IMR-90 (cell line): ENCODE measurements around the gene CYP4F22. TPM values are rescaled to one million over a fixed set of nuclear protein-coding genes. Genes with fewer than 3 reads are reported as not detected.

Experiments
- ATAC-seq: fragments of 200-7000 bp; cut with Tn5 transposase; 2 replicates; pipeline ENCODE4 v1.9.1; 2020; ENCODE audit warnings: low read depth, mild to moderate bottlenecking, moderate library complexity
- BruUV-seq: library from RNA; stranded (reverse); fragments of 400-500 nt; replicated peaks from 2 replicates; lab custom pipeline; 2021; lab: Mats Ljungman, UMichigan
- CTCF ChIA-PET: fragments of 300-600 bp; formaldehyde crosslinking; extraction: SDS; loops from one replicate; lab custom pipeline; 2021; ENCODE audit warnings: antibody characterized with exemption; lab: Yijun Ruan, JAX
- POLR2A ChIA-PET: fragments of 300-600 bp; sonication (Branson Sonifier 250); formaldehyde crosslinking; loops from one replicate; lab custom pipeline; 2022; ENCODE audit warnings: antibody characterized with exemption; ENCODE audit not compliant: unreplicated experiment; lab: Charles Lee
- DNase-seq: peaks from one replicate; pipeline ENCODE4 v3.0.0; 2013
- H2AFZ ChIP-seq: replicated peaks from 2 replicates; pipeline ENCODE3; 2013; ENCODE audit warnings: low read length, mild to moderate bottlenecking; ENCODE audit not compliant: poor library complexity
- H2AK5ac ChIP-seq: 2 replicates; pipeline ENCODE4 v1.6.1; 2013; ENCODE audit warnings: low read depth, low read length, inconsistent platforms
- H2AK9ac ChIP-seq: replicated peaks from 2 replicates; pipeline ENCODE3; 2013; ENCODE audit warnings: mild to moderate bottlenecking, low read depth, low read length, moderate library complexity; ENCODE audit not compliant: poor library complexity
- H2BK120ac ChIP-seq: 2 replicates; pipeline ENCODE4 v1.6.1; 2013; ENCODE audit warnings: low read depth, low read length, inconsistent platforms
- H2BK15ac ChIP-seq: 3 replicates; pipeline ENCODE4 v1.6.1; 2013; ENCODE audit warnings: low read depth, low read length, inconsistent platforms
- H2BK20ac ChIP-seq: 2 replicates; pipeline ENCODE4 v1.6.1; 2013; ENCODE audit warnings: low read depth, mild to moderate bottlenecking, inconsistent platforms, low read length, moderate library complexity
- H2BK5ac ChIP-seq: 2 replicates; pipeline ENCODE4 v1.6.1; 2013; ENCODE audit warnings: mild to moderate bottlenecking, low read depth, low read length, inconsistent platforms; ENCODE audit not compliant: poor library complexity, severe bottlenecking
- H3K14ac ChIP-seq: replicated peaks from 2 replicates; pipeline ENCODE4 v1.6.1; 2013; ENCODE audit warnings: low read depth, low read length, inconsistent platforms
- H3K18ac ChIP-seq: 2 replicates; pipeline ENCODE4 v1.6.1; 2013; ENCODE audit warnings: low read depth, low read length, control low read depth
- H3K23ac ChIP-seq: 2 replicates; pipeline ENCODE4 v1.6.1; 2013; ENCODE audit warnings: low read depth, low read length, inconsistent platforms
- H3K27ac ChIP-seq: 2 replicates; pipeline ENCODE4 v1.5.1; 2013; ENCODE audit warnings: mild to moderate bottlenecking, control low read depth, low read length; ENCODE audit not compliant: insufficient read depth
- H3K27me3 ChIP-seq: 2 replicates; pipeline ENCODE4 v1.6.1; 2013; ENCODE audit warnings: low read length; ENCODE audit not compliant: control insufficient read depth, insufficient read depth
- H3K36me3 ChIP-seq: 2 replicates; pipeline ENCODE4 v1.6.1; 2013; ENCODE audit warnings: low read length, mixed read lengths; ENCODE audit not compliant: control insufficient read depth, insufficient read depth
- H3K4ac ChIP-seq: 2 replicates; pipeline ENCODE4 v1.6.1; 2013; ENCODE audit warnings: low read depth, low read length, inconsistent platforms
- H3K4me1 ChIP-seq: 2 replicates; pipeline ENCODE4 v1.6.1; 2013; ENCODE audit warnings: low read length, mixed read lengths; ENCODE audit not compliant: control insufficient read depth, insufficient read depth
- H3K4me2 ChIP-seq: 2 replicates; pipeline ENCODE4 v1.6.1; 2013; ENCODE audit warnings: low read depth, mild to moderate bottlenecking, control low read depth, low read length, moderate library complexity
- H3K4me3 ChIP-seq: 2 replicates; pipeline ENCODE4 v1.5.1; 2013; ENCODE audit warnings: low read depth, mild to moderate bottlenecking, control low read depth, low read length, moderate library complexity; ENCODE audit not compliant: insufficient read depth
- H3K56ac ChIP-seq: 2 replicates; pipeline ENCODE4 v1.6.1; 2013; ENCODE audit warnings: low read length, inconsistent platforms; ENCODE audit not compliant: insufficient read depth; ENCODE audit errors: extremely low read depth
- H3K79me1 ChIP-seq, 2 experiments: 2 replicates each; pipeline ENCODE4 v1.6.1; 2013; ENCODE audit warnings: low read length in 2 of 2, inconsistent platforms in 1 of 2, low read depth in 1 of 2
- H3K9ac ChIP-seq: 2 replicates; pipeline ENCODE4 v1.6.1; 2013; ENCODE audit warnings: low read depth, low read length, control low read depth
- H3K9me1 ChIP-seq: 2 replicates; pipeline ENCODE4 v1.6.1; 2013; ENCODE audit warnings: low read length, inconsistent platforms; ENCODE audit not compliant: insufficient read depth
- H3K9me3 ChIP-seq: 2 replicates; pipeline ENCODE4 v1.6.1; 2013; ENCODE audit warnings: low read length; ENCODE audit not compliant: control insufficient read depth, insufficient read depth
- H4K20me1 ChIP-seq: 2 replicates; pipeline ENCODE4 v1.6.1; 2013; ENCODE audit warnings: low read length, inconsistent platforms; ENCODE audit not compliant: insufficient read depth
- H4K5ac ChIP-seq: 2 replicates; pipeline ENCODE4 v1.6.1; 2013; ENCODE audit warnings: mild to moderate bottlenecking, low read depth, low read length, control low read depth
- H4K8ac ChIP-seq, 2 experiments: 2 replicates each; pipeline ENCODE4 v1.6.1; 2013; ENCODE audit warnings: low read depth in 2 of 2, low read length in 2 of 2, control low read depth in 1 of 2, inconsistent platforms in 1 of 2
- H4K91ac ChIP-seq: 2 replicates; pipeline ENCODE4 v1.6.1; 2013; ENCODE audit warnings: low read depth, low read length, inconsistent platforms; ENCODE audit not compliant: insufficient read depth
- BHLHE40 ChIP-seq: fragments of 150-350 bp; IDR thresholded peaks from 2 replicates; pipeline ENCODE4 v1.6.1; 2016; ENCODE audit warnings: mild to moderate bottlenecking, low read depth, low read length
- CEBPB ChIP-seq: IDR thresholded peaks from 2 replicates; pipeline ENCODE4 v1.6.1; 2012; ENCODE audit warnings: low read depth, low read length, improper control_type of control experiment
- CHD1 ChIP-seq: IDR thresholded peaks from 2 replicates; pipeline ENCODE4 v1.6.1; 2012; ENCODE audit warnings: low read depth, low read length, improper control_type of control experiment
- FOS ChIP-seq: fragments of 150-350 bp; IDR thresholded peaks from 2 replicates; pipeline ENCODE4 v1.6.1; 2016; ENCODE audit warnings: low read depth, low read length
- MAFK ChIP-seq: IDR thresholded peaks from 2 replicates; pipeline ENCODE4 v1.6.1; 2012; ENCODE audit warnings: low read depth, low read length, improper control_type of control experiment
- MAZ ChIP-seq: IDR thresholded peaks from 2 replicates; pipeline ENCODE4 v1.6.1; 2012; ENCODE audit warnings: low read depth, mild to moderate bottlenecking, low read length, improper control_type of control experiment, moderate library complexity, borderline replicate concordance
- MXI1 ChIP-seq: IDR thresholded peaks from 2 replicates; pipeline ENCODE4 v1.6.1; 2012; ENCODE audit warnings: low read depth, mild to moderate bottlenecking, low read length, moderate library complexity, borderline replicate concordance
- NFE2L2 ChIP-seq: fragments of 150-350 bp; IDR thresholded peaks from 2 replicates; pipeline ENCODE4 v1.6.1; 2016; ENCODE audit warnings: low read depth, mild to moderate bottlenecking, low read length
- POLR2A ChIP-seq: IDR thresholded peaks from 2 replicates; pipeline ENCODE4 v1.6.1; 2012; ENCODE audit warnings: mild to moderate bottlenecking, low read depth, low read length
- RAD21 ChIP-seq: IDR thresholded peaks from 2 replicates; pipeline ENCODE4 v1.6.1; 2012; ENCODE audit warnings: low read length, improper control_type of control experiment
- RCOR1 ChIP-seq: IDR thresholded peaks from 2 replicates; pipeline ENCODE4 v1.6.1; 2012; ENCODE audit warnings: mild to moderate bottlenecking, low read length, improper control_type of control experiment; ENCODE audit not compliant: insufficient replicate concordance
- RFX5 ChIP-seq: IDR thresholded peaks from 2 replicates; pipeline ENCODE4 v1.8.0; 2012; ENCODE audit warnings: low read depth, mild to moderate bottlenecking, low read length, moderate library complexity
- SMC3 ChIP-seq: fragments of 150-350 bp; IDR thresholded peaks from 2 replicates; pipeline ENCODE4 v1.6.1; 2016; ENCODE audit warnings: low read depth, mild to moderate bottlenecking, antibody characterized with exemption, low read length, moderate library complexity
- WGBS, 2 experiments: methylation state at CpG; one replicate each; pipeline versions ENCODE4 v1.1.5 to v1.1.7; 2013; ENCODE audit warnings: missing lambda C conversion rate in 2 of 2; ENCODE audit not compliant: insufficient read length in 1 of 2; ENCODE audit errors: extremely low coverage in 2 of 2; 5-methylcytosine and 5-hydroxymethylcytosine counted together
- dilution Hi-C: fragments of 300-500 bp; cut with HindIII; formaldehyde crosslinking; loops from one replicate; pipeline ENCODE4 v1.14.3; 2018; ENCODE audit warnings: low sequenced_read_pairs; ENCODE audit not compliant: unreplicated experiment
- in situ Hi-C: fragments of 300-500 bp; cut with MboI; formaldehyde crosslinking; loops from 3 replicates; pipeline ENCODE4 v1.14.3; 2019; ENCODE audit warnings: low sequenced_read_pairs, inconsistent platforms, mixed read lengths
- intact Hi-C: fragments of 100-400 bp; cut with micrococcal nuclease; formaldehyde crosslinking; loops from 2 replicates; pipeline ENCODE4 v1.10.0; 2022
- polyA plus RNA-seq, 3 experiments: library from polyadenylated mRNA; depleted of rRNA; stranded (reverse); fragments of >200 nt; gene quantifications; 2 replicates each; pipeline ENCODE4 v1.2.3, GENCODE V29; 2012; ENCODE audit warnings: low replicate concordance in 1 of 3
- total RNA-seq: library from RNA; depleted of rRNA; stranded (reverse); fragments of >200 nt; gene quantifications from 2 replicates; pipeline ENCODE4 v1.2.3, GENCODE V29; 2012
- TF ChIP-seq, protein P1 (sequence below): conservative IDR thresholded peaks from 2 replicates; pipeline ENCODE4 v1.5.1; 2012; ENCODE audit warnings: mild to moderate bottlenecking, low read depth, low read length, improper control_type of control experiment
- TF ChIP-seq, protein P2 (sequence below): fragments of 150-350 bp; IDR thresholded peaks from 2 replicates; pipeline ENCODE4 v1.6.1; 2016; ENCODE audit warnings: low read depth, mild to moderate bottlenecking, low read length, moderate library complexity, borderline replicate concordance
- TF ChIP-seq, protein P3 (sequence below): fragments of 150-350 bp; IDR thresholded peaks from 2 replicates; pipeline ENCODE4 v1.6.1; 2017; ENCODE audit warnings: mild to moderate bottlenecking, antibody characterized with exemption, low read length, low read depth

Gene CYP4F22
- total and polyA plus RNA-seq, 2 of the 4 experiments (the other 2 are of a cell fraction): not detected

DNA sequence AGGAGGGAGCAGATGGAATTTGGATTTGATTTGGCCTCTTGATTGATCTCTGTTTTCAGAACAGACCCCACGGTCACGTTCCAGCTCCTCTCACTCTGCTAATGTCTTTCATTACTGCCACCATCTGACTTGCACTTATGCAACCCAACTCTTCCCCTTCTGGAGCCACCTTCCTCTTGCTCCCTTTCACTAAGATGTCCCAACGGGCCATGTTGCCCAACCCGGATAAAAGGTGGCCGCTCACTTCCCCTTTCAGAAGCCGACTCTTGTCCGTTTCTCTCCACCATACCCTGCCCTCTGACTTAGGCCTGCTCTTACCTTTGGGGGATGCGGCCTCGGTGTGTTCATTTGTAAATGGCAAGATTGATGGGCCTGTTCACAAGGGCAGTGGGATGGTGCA, 79.3 kb downstream of the CYP4F22 start:
- no peak overlapping the region for H3K23ac ChIP-seq
- no TSS peak for BruUV-seq
- intact Hi-C loops (no loop called here), in situ Hi-C loops (no loop called here), dilution Hi-C loops (no loop called here)
- H3K4me3 ChIP-seq: no peak overlapping the region
- POLR2A ChIA-PET: no interaction called here
- no peak overlapping the region for H2BK15ac ChIP-seq
- ATAC-seq (no peak), DNase-seq (no peak)
- H3K18ac ChIP-seq: no peak overlapping the region
- H3K9ac ChIP-seq: no peak overlapping the region
- no peak overlapping the region for H2AK9ac ChIP-seq
- H3K4me1 ChIP-seq: no peaks in the 10 kb centered on the region
- no peak overlapping the region for H2BK5ac ChIP-seq
- no CpG with 5 or more reads among the region's 9 CpGs for WGBS, 2 experiments
- H3K56ac ChIP-seq: no peak overlapping the region
- H2AFZ ChIP-seq: no peak overlapping the region
- H3K9me1 ChIP-seq: no peaks in the 10 kb centered on the region
- no peak overlapping the region for H3K27ac ChIP-seq
- no peak overlapping the region for H3K4me2 ChIP-seq
- no peak overlapping the region for H4K8ac ChIP-seq
- H3K36me3 ChIP-seq: no peaks in the 10 kb centered on the region
- H2AK5ac ChIP-seq: no peak overlapping the region
- H4K20me1 ChIP-seq: no peaks in the 10 kb centered on the region
- H2BK20ac ChIP-seq: no peak overlapping the region
- no peak overlapping the region for H4K5ac ChIP-seq
- TF ChIP-seq POLR2A (no peak), SMC3 (no peak), RAD21 (no peak), CHD1 (no peak), MAZ (no peak), BHLHE40 (no peak), RCOR1 (no peak), RFX5 (no peak), CEBPB (no peak), NFE2L2 (no peak), FOS (no peak), MAFK (no peak), MXI1 (no peak)
- TF ChIP-seq, protein P1, sequence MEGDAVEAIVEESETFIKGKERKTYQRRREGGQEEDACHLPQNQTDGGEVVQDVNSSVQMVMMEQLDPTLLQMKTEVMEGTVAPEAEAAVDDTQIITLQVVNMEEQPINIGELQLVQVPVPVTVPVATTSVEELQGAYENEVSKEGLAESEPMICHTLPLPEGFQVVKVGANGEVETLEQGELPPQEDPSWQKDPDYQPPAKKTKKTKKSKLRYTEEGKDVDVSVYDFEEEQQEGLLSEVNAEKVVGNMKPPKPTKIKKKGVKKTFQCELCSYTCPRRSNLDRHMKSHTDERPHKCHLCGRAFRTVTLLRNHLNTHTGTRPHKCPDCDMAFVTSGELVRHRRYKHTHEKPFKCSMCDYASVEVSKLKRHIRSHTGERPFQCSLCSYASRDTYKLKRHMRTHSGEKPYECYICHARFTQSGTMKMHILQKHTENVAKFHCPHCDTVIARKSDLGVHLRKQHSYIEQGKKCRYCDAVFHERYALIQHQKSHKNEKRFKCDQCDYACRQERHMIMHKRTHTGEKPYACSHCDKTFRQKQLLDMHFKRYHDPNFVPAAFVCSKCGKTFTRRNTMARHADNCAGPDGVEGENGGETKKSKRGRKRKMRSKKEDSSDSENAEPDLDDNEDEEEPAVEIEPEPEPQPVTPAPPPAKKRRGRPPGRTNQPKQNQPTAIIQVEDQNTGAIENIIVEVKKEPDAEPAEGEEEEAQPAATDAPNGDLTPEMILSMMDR: no peak
- TF ChIP-seq, protein P2, sequence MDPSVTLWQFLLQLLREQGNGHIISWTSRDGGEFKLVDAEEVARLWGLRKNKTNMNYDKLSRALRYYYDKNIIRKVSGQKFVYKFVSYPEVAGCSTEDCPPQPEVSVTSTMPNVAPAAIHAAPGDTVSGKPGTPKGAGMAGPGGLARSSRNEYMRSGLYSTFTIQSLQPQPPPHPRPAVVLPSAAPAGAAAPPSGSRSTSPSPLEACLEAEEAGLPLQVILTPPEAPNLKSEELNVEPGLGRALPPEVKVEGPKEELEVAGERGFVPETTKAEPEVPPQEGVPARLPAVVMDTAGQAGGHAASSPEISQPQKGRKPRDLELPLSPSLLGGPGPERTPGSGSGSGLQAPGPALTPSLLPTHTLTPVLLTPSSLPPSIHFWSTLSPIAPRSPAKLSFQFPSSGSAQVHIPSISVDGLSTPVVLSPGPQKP: no peak
- TF ChIP-seq, protein P3, sequence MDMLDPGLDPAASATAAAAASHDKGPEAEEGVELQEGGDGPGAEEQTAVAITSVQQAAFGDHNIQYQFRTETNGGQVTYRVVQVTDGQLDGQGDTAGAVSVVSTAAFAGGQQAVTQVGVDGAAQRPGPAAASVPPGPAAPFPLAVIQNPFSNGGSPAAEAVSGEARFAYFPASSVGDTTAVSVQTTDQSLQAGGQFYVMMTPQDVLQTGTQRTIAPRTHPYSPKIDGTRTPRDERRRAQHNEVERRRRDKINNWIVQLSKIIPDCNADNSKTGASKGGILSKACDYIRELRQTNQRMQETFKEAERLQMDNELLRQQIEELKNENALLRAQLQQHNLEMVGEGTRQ: no peak
- H3K79me1 ChIP-seq: no peaks in the 10 kb centered on the region
- CTCF ChIA-PET: no interaction called here
- no peak overlapping the region for H3K4ac ChIP-seq
- no peaks in the 10 kb centered on the region; the same call in 1 of the 2 replicates for H3K9me3 ChIP-seq
- H2BK120ac ChIP-seq: no peak overlapping the region
- no peak overlapping the region for H3K14ac ChIP-seq
- H3K27me3 ChIP-seq: no peaks in the 10 kb centered on the region
- no peak overlapping the region for H4K91ac ChIP-seq
